ENCODE data around the gene CWF19L1. TPM values are rescaled to one million over a fixed set of nuclear protein-coding genes. Genes with fewer than 3 reads are reported as not detected.

Gene CWF19L1
- total RNA-seq, 2 experiments from 2014 or later: 38.5 to 43.3 TPM

- CTCF ChIA-PET: interaction anchor here (0.7 kb wide), 1 partner anchor 313 kb away, joined by 3 read pairs; no protein-coding TSS in a partner anchor
- TF ChIP-seq CTCF (IDR thresholded peaks at IDR 0.05): no peak
- ATAC-seq: no peak
- H3K4me3 Mint-ChIP-seq: no peak overlapping the region
- no peak overlapping the region for H3K27ac Mint-ChIP-seq
- intact Hi-C loops (cut with micrococcal nuclease): no loop called here
- no peaks in the 10 kb centered on the region for H3K27me3 Mint-ChIP-seq
- DNase-seq: no peak
- H3K4me1 Mint-ChIP-seq (ENCODE audit: low read depth): no peaks in the 10 kb centered on the region
- H3K9me3 Mint-ChIP-seq: no peaks in the 10 kb centered on the region
- POLR2A ChIA-PET: interaction anchor here (0.6 kb wide), 1 partner anchor 210 kb away, joined by 4 read pairs; no protein-coding TSS in a partner anchor
- H3K36me3 Mint-ChIP-seq (ENCODE audit: low read depth): peaks cover 24% of the 10 kb centered on the region
Measured at GRCh38 chr10:100208276-100208675, 59.2 kb downstream of the CWF19L1 start.

- Mint-ChIP-seq H3K4me1 (ENCODE audit: low read depth) (no peaks in the 10 kb centered on the region), H3K27ac (no peak overlapping the region), H3K9me3 (no peaks in the 10 kb centered on the region), H3K4me3 (no peak overlapping the region), H3K27me3 (no peaks in the 10 kb centered on the region), H3K36me3 (ENCODE audit: low read depth) (peaks cover 38% of the 10 kb centered on the region)
- ATAC-seq: no peak
- intact Hi-C loops (cut with micrococcal nuclease): no loop called here
- POLR2A ChIA-PET: interaction anchor here (0.7 kb wide), 1 partner anchor 331 kb away, joined by 3 read pairs; no protein-coding TSS in a partner anchor
- CTCF ChIA-PET: interaction anchor here (0.9 to 2.1 kb wide), 3 partner anchors 10 to 304 kb away, joined by 3 to 6 read pairs (median 3); no protein-coding TSS in a partner anchor
- no peak for TF ChIP-seq CTCF (IDR thresholded peaks at IDR 0.05)
- no peak for DNase-seq
Measured at GRCh38 chr10:100204370-100204769, 63.1 kb downstream of the CWF19L1 start.

- no peak for TF ChIP-seq CTCF (IDR thresholded peaks at IDR 0.05)
- ChIA-PET CTCF (interaction anchor here (0.6 kb wide), 1 partner anchor 798 kb away, joined by 3 read pairs; no protein-coding TSS in a partner anchor), POLR2A (no interaction called here)
- ATAC-seq (no peak), DNase-seq (no peak)
- no peaks in the 10 kb centered on the region for H3K9me3 Mint-ChIP-seq
- no peaks in the 10 kb centered on the region for H3K27me3 Mint-ChIP-seq
- H3K27ac Mint-ChIP-seq: no peak overlapping the region
- intact Hi-C loops (cut with micrococcal nuclease): no loop called here
- H3K4me1 Mint-ChIP-seq (ENCODE audit: low read depth): no peaks in the 10 kb centered on the region
- H3K4me3 Mint-ChIP-seq: no peak overlapping the region
- peaks cover 41% of the 10 kb centered on the region for H3K36me3 Mint-ChIP-seq (ENCODE audit: low read depth)
Measured at GRCh38 chr10:100201549-100201948, 65.9 kb downstream of the CWF19L1 start.

- CTCF ChIA-PET: interaction anchor here (1.4 kb wide), 1 partner anchor 10 kb away, joined by 3 read pairs; no protein-coding TSS in a partner anchor
- H3K27ac Mint-ChIP-seq: no peak overlapping the region
- H3K4me1 Mint-ChIP-seq (ENCODE audit: low read depth): peaks cover 12% of the 10 kb centered on the region
- intact Hi-C loops (cut with micrococcal nuclease): no loop called here
- ATAC-seq: no peak
- H3K9me3 Mint-ChIP-seq: no peaks in the 10 kb centered on the region
- DNase-seq: no peak
- H3K4me3 Mint-ChIP-seq: no peak overlapping the region
- TF ChIP-seq CTCF (IDR thresholded peaks at IDR 0.05): no peak
- no peaks in the 10 kb centered on the region for H3K27me3 Mint-ChIP-seq
- H3K36me3 Mint-ChIP-seq (ENCODE audit: low read depth): peaks cover 43% of the 10 kb centered on the region
- POLR2A ChIA-PET: no interaction called here
Measured at GRCh38 chr10:100194711-100195110, 72.7 kb downstream of the CWF19L1 start.

- Mint-ChIP-seq H3K27ac (no peak overlapping the region), H3K4me1 (ENCODE audit: low read depth) (peaks cover 26% of the 10 kb centered on the region), H3K9me3 (no peaks in the 10 kb centered on the region), H3K27me3 (no peaks in the 10 kb centered on the region), H3K4me3 (no peak overlapping the region), H3K36me3 (ENCODE audit: low read depth) (peaks cover 52% of the 10 kb centered on the region)
- intact Hi-C loops (cut with micrococcal nuclease): no loop called here
- ATAC-seq (no peak), DNase-seq (no peak)
- TF ChIP-seq CTCF (IDR thresholded peaks at IDR 0.05): no peak
- CTCF ChIA-PET: interaction anchor here (0.6 to 1.5 kb wide), 3 partner anchors 12 to 54 kb away, joined by 3 to 6 read pairs (median 3); no protein-coding TSS in a partner anchor
- POLR2A ChIA-PET: no interaction called here
Measured at GRCh38 chr10:100192350-100192749, 75.1 kb downstream of the CWF19L1 start.

Data from activated CD8-positive, alpha-beta T cell treated with anti-CD3 and anti-CD28 coated beads for 36 hours (primary cell).